ENCODE measurements around the gene PSMD3.

PSMD3 gene

DNA sequence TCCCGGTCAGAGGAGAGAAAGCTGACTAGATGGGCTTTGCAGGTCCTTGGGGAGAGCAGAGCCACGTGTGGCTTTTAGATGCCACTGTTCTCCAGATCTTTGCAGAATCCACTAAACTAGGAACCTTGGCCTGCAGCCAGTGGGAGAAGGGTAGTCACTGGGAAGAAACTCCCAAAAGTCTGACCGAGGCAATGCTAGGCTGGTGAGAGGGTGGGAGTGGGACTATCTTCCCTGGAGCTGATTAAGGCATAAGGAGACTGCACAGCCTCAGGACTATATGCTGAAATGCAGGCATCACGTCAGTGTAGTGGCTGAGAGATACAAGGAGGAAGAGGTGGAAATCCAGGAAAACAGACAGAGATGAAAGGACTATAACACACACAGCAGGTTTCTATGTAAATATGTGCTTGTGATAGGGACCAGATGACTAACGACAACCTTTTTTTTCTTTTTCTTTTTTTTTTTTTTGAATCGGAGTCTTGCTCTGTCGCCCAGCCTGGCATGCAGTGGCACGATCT is 20.0 kb upstream of the PSMD3 start:
- no peak for DNase-seq (ENCODE audit: low read depth)

GRCh38 chr17:39962642-39963220 is 17.9 kb upstream of the PSMD3 start, which contains the start of gene GSDMA:
Gene GSDMA (plus strand): TSS chr17:39963004. CDS start chr17:39965688, 2,684 bp downstream.
- no peak for DNase-seq (ENCODE audit: low read depth)

- no peak for DNase-seq (ENCODE audit: low read depth)
These were observed 16.8 kb upstream of the PSMD3 start for GRCh38 chr17:39963829-39964228.

GRCh38 chr17:39965017-39965699 is 15.4 kb upstream of the PSMD3 start:
- no peak for DNase-seq (ENCODE audit: low read depth)

GRCh38 chr17:39966771-39967170 is 13.8 kb upstream of the PSMD3 start:
- no peak for DNase-seq (ENCODE audit: low read depth)

GRCh38 chr17:39968761-39969160 is 11.8 kb upstream of the PSMD3 start:
- DNase-seq (ENCODE audit: low read depth), result no peak

DNA sequence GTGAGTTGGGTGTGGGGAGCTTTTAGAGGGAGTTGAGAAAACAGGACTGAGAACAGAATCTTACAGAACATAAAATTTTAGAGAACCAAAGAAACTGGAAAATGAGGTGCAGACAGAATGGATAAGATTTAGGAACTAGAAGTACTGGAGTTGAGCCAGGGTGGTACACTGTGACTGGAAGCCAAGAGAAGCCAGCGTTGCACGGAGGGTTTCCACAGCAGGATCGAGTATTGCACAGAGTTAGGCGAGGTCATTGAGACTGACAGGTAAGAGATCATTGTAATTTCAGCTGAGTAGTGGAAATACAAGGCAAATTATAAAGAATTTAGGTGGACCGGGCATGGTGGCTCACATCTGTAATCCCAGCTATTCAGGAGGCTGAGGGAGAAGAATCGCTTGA is 11.2 kb upstream of the PSMD3 start:
- no peak for DNase-seq (ENCODE audit: low read depth)

GRCh38 chr17:39970157-39970692 is 10.4 kb upstream of the PSMD3 start:
- DNase-seq (ENCODE audit: low read depth), result no peak

- DNase-seq (ENCODE audit: low read depth), result no peak
These were observed 9.5 kb upstream of the PSMD3 start for GRCh38 chr17:39971076-39971603.

GRCh38 chr17:39972271-39972670 is 8.3 kb upstream of the PSMD3 start:
- no peak for DNase-seq (ENCODE audit: low read depth)

GRCh38 chr17:39973496-39973895 is 7.1 kb upstream of the PSMD3 start:
- no peak for DNase-seq (ENCODE audit: low read depth)

DNA sequence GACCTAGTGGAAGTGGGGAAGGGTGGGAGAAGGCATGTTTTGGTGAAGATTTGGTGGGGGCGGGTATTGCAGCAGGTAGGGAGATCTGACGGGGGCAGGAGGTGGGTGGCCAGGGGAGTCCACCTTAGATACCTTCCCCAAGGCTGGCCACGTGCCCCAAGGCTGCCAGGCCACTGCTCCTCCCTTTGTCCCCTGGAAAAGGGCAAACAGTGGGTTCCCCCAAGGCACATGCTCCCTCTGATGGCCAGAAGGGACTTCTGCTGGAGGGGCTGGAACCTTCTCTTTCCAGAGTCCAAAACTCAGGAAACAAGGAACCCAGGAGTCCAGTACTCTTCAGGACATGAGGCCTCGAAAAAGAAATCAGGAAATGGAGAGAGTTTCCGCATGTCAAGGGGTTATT is 6.2 kb upstream of the PSMD3 start:
- no peak for DNase-seq (ENCODE audit: low read depth)

DNA sequence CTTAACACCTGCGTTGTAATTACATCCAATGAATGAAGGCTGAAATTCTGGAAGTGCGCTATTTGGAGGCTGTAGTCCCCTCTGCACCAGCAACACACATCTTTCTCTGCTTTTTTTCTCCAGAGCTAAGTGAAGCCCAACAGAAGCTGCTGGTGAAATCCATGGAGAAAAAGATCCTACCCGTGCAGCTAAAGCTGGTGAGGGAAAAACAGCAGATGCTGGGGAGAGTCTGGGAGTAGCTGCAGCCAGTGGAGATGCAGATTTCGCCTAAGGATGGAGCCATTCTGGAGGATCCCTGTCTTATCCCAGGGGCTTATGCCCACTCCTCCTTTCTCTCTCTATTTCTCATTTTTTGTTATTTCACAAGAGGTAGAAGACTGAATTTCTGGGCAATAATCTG is 4.8 kb upstream of the PSMD3 start:
- DNase-seq (ENCODE audit: low read depth), result no peak

DNA sequence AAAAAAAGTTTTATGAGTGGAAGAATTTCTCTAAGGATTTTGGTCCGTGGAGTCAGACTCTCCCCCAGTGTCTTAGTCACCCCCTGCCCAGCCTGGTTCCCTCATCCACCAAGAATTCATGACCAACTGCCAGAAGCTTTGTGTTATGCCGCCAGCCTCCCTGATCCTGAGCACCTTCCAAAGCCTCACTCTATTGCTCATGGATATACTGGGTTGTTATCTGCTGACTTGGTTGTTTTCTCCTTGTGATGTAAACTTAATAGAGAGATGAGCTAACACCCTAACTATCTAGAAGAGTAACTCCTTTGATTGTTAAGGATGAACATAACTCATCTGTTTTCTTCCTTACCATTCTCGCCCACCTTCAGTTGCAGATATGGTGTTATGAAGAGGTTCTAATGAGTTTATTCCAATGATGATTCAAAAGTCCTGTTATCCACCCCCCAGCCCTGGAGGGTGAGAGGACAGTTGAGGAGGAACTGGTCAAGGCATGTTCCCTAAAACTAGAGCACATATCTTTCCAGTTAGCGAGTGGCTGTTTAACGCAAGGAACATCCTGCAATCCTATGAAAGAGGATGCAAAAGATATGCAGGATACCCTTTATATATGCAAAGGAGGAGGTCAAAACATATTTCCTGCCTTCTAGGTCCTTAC is 1.5 kb upstream of the PSMD3 start:
- DNase-seq (ENCODE audit: low read depth), result no peak

- DNase-seq (ENCODE audit: low read depth), result no peak
These were observed 685 bp upstream of the PSMD3 start for GRCh38 chr17:39979893-39980350.

GRCh38 chr17:39981207-39981741 is 667 bp downstream of the PSMD3 start:
- DNase-seq (ENCODE audit: low read depth), result no peak

DNA sequence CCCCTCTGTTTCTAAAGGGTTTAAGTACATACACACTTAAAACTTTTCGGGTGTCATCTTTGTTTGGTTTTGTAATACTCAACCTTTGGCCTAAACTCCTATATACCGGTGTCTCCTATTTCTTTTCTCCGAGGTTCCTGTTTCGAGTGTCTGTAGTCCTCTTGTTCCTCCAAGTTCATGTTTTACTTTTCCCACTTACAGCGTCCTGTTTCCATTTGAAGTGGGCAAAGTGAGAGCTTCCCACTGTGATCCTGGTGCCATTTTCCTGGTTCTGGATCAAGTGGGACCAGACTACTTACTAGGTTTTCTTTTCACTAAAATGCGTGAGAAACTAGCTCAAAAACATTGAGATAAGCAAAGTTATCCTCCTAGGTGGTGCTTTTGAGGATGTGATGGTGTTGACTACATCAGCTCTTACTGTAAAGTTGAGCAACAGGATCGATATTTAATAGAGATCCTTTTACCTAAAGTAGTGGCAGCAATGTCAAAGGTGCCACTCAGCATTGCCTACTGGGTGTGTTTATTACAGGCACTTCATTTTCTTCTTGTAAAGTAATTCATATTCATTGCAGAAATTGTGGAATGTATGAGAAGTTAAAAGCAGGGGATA is 1.3 kb downstream of the PSMD3 start:
- no peak for DNase-seq (ENCODE audit: low read depth)

GRCh38 chr17:39988206-39988810 is 7.7 kb downstream of the PSMD3 start:
- no peak for DNase-seq (ENCODE audit: low read depth)

GRCh38 chr17:39994448-39994847 is 13.8 kb downstream of the PSMD3 start:
- DNase-seq (ENCODE audit: low read depth), result no peak

DNA sequence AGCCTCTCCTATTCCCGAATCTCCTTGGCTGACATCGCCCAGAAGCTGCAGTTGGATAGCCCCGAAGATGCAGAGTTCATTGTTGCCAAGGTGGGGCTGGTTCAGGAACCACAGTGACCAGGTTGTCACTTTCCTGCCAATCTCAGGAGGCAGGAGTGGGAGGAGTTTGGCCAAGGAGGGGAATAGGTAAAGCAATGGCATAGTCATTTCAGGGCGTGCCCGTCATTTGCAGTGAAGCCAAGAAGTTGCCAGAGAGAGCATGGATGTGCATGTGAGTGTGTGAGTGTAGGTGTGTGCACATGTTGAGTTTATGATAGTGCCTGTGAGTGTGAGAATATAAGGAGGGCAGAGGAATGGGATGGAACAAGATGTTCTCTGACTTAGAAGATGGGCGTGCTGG is 14.8 kb downstream of the PSMD3 start:
- no peak for DNase-seq (ENCODE audit: low read depth)

- DNase-seq (ENCODE audit: low read depth), result no peak
These were observed 15.6 kb downstream of the PSMD3 start for GRCh38 chr17:39996162-39996561.
